Activated CD4-positive, alpha-beta memory T cell treated with anti-CD3 and anti-CD28 coated beads for 36 hours (primary cell): ENCODE results near the gene NBDY. TPM values are rescaled to one million over a fixed set of nuclear protein-coding genes. Genes with fewer than 3 reads are reported as not detected.
"Not testable (repeated sequence)": the region's sequence is repeated elsewhere in the genome, so short reads cannot be mapped to it uniquely, and the experiment has no call there.

ENCODE experiments used
- CTCF ChIA-PET: fragments of 350-600 bp; sonication (Branson Sonifier 250); formaldehyde crosslinking; loops from one replicate; lab custom pipeline; 2021; ENCODE audit warnings: antibody characterized with exemption, inconsistent platforms; lab: Charles Lee
- POLR2A ChIA-PET: fragments of 350-600 bp; sonication (Branson Sonifier 250); formaldehyde crosslinking; loops from one replicate; lab custom pipeline; 2021; ENCODE audit warnings: antibody characterized with exemption; lab: Charles Lee
- DNase-seq: peaks from one replicate; pipeline ENCODE4 v3.0.0-alpha.2; 2020
- H3K27ac Mint-ChIP-seq: one replicate; pipeline ENCODE4 v1.8.0; 2021; ENCODE audit warnings: mixed read lengths
- H3K27me3 Mint-ChIP-seq: one replicate; pipeline ENCODE4 v1.8.0; 2021; ENCODE audit warnings: mixed read lengths
- H3K36me3 Mint-ChIP-seq: one replicate; pipeline ENCODE4 v1.8.0; 2021; ENCODE audit warnings: mixed read lengths
- H3K4me1 Mint-ChIP-seq: one replicate; pipeline ENCODE4 v1.8.0; 2021; ENCODE audit warnings: low read depth, mixed read lengths
- H3K4me3 Mint-ChIP-seq: one replicate; pipeline ENCODE4 v1.8.0; 2021; ENCODE audit warnings: mild to moderate bottlenecking, mixed read lengths
- H3K9me3 Mint-ChIP-seq: one replicate; pipeline ENCODE4 v1.8.0; 2021; ENCODE audit warnings: mixed read lengths
- intact Hi-C: fragments of 100-400 bp; cut with micrococcal nuclease; formaldehyde crosslinking; loops from one replicate; pipeline ENCODE4 v1.15.1; 2023
- total RNA-seq, 2 experiments: library from RNA; stranded (reverse); gene quantifications; one replicate each; pipeline ENCODE4 v1.2.3, GENCODE V29; 2021

The NBDY gene
- total RNA-seq, 2 experiments from 2014 or later = 45.1 to 50.0 TPM

GRCh38 chrX:56798866-56799758, 70.1 kb downstream of the NBDY start:
- no peaks in the 10 kb centered on the region for H3K9me3 Mint-ChIP-seq
- ChIA-PET CTCF (no interaction called here), POLR2A (no interaction called here)
- peaks cover 50% of the 10 kb centered on the region for H3K4me1 Mint-ChIP-seq
- intact Hi-C loops = no loop called here
- H3K27me3 Mint-ChIP-seq = no peaks in the 10 kb centered on the region
- H3K4me3 Mint-ChIP-seq = no peak overlapping the region
- peak overlapping the region; percentile 31 for H3K27ac Mint-ChIP-seq
- no peak for DNase-seq
- H3K36me3 Mint-ChIP-seq = peaks cover 3% of the 10 kb centered on the region

GRCh38 chrX:56800307-56800706, 71.3 kb downstream of the NBDY start:
- Mint-ChIP-seq H3K27ac (peak overlapping the region; percentile 87), H3K36me3 (peaks cover 3% of the 10 kb centered on the region), H3K4me3 (no peak overlapping the region), H3K4me1 (peaks cover 51% of the 10 kb centered on the region), H3K27me3 (no peaks in the 10 kb centered on the region), H3K9me3 (no peaks in the 10 kb centered on the region)
- ChIA-PET POLR2A (no interaction called here), CTCF (no interaction called here)
- intact Hi-C loops = loop anchor here (2.0 to 10.0 kb wide), 5 partner anchors 46 to 654 kb away; partner anchors contain the start of genes NBDY and SPIN2B
- no peak for DNase-seq

- Mint-ChIP-seq H3K9me3 (no peaks in the 10 kb centered on the region), H3K36me3 (peaks cover 3% of the 10 kb centered on the region), H3K4me1 (peaks cover 51% of the 10 kb centered on the region), H3K4me3 (peak overlapping the region; percentile 48), H3K27me3 (no peaks in the 10 kb centered on the region), H3K27ac (peak overlapping the region; percentile 87)
- intact Hi-C loops = loop anchor here (1.0 to 10.0 kb wide), 6 partner anchors 12 to 654 kb away; partner anchors contain the start of genes NBDY and SPIN2B
- ChIA-PET CTCF (no interaction called here), POLR2A (no interaction called here)
- peak; percentile 75 for DNase-seq
Measured at GRCh38 chrX:56800801-56801200, 71.8 kb downstream of the NBDY start.

GRCh38 chrX:56802428-56802827, 73.4 kb downstream of the NBDY start:
- Mint-ChIP-seq H3K27me3 (no peaks in the 10 kb centered on the region), H3K4me3 (no peak overlapping the region), H3K36me3 (peaks cover 3% of the 10 kb centered on the region), H3K27ac (no peak overlapping the region), H3K9me3 (no peaks in the 10 kb centered on the region), H3K4me1 (peaks cover 42% of the 10 kb centered on the region)
- CTCF ChIA-PET = interaction anchor here (0.7 to 2.7 kb wide), 2 partner anchors 176 to 650 kb away, joined by 3 to 15 read pairs; no protein-coding TSS in a partner anchor
- intact Hi-C loops = loop anchor here (5.0 to 10.0 kb wide), 4 partner anchors 48 to 652 kb away; partner anchors contain the start of gene SPIN2B
- POLR2A ChIA-PET = no interaction called here
- DNase-seq = no peak

- Mint-ChIP-seq H3K27ac (peak overlapping the region; percentile 42), H3K36me3 (peaks cover 3% of the 10 kb centered on the region), H3K27me3 (no peaks in the 10 kb centered on the region), H3K9me3 (no peaks in the 10 kb centered on the region), H3K4me3 (no peak overlapping the region), H3K4me1 (peaks cover 34% of the 10 kb centered on the region)
- intact Hi-C loops = loop anchor here (1.0 to 10.0 kb wide), 5 partner anchors 48 to 652 kb away; partner anchors contain the start of gene SPIN2B
- ChIA-PET POLR2A (no interaction called here), CTCF (interaction anchor here (2.7 kb wide), 1 partner anchor 175 kb away, joined by 15 read pairs; no protein-coding TSS in a partner anchor)
- peak; percentile 69 for DNase-seq
Measured at GRCh38 chrX:56802921-56803849, 74.1 kb downstream of the NBDY start.

GRCh38 chrX:56803850-56804681, 75.0 kb downstream of the NBDY start:
- DNase-seq = no peak
- Mint-ChIP-seq H3K27me3 (no peaks in the 10 kb centered on the region), H3K4me1 (peaks cover 37% of the 10 kb centered on the region), H3K27ac (peak overlapping the region; percentile 42), H3K36me3 (peaks cover 3% of the 10 kb centered on the region), H3K9me3 (no peaks in the 10 kb centered on the region), H3K4me3 (no peak overlapping the region)
- CTCF ChIA-PET = interaction anchor here (0.9 to 2.7 kb wide), 2 partner anchors 174 to 649 kb away, joined by 3 to 15 read pairs; no protein-coding TSS in a partner anchor
- POLR2A ChIA-PET = no interaction called here
- intact Hi-C loops = loop anchor here (1.0 to 10.0 kb wide), 5 partner anchors 49 to 651 kb away; partner anchors contain the start of gene SPIN2B

GRCh38 chrX:56804867-56805266, 75.8 kb downstream of the NBDY start:
- no peak overlapping the region for H3K27ac Mint-ChIP-seq
- no peak for DNase-seq
- peaks cover 35% of the 10 kb centered on the region for H3K4me1 Mint-ChIP-seq
- no peak overlapping the region for H3K4me3 Mint-ChIP-seq
- no peaks in the 10 kb centered on the region for H3K9me3 Mint-ChIP-seq
- ChIA-PET CTCF (interaction anchor here (0.9 kb wide), 1 partner anchor 648 kb away, joined by 3 read pairs; no protein-coding TSS in a partner anchor), POLR2A (no interaction called here)
- intact Hi-C loops = loop anchor here (5.0 to 10.0 kb wide), 5 partner anchors 50 to 1102 kb away; partner anchors contain the start of gene SPIN2B
- H3K27me3 Mint-ChIP-seq = no peaks in the 10 kb centered on the region
- peaks cover 3% of the 10 kb centered on the region for H3K36me3 Mint-ChIP-seq

GRCh38 chrX:56805399-56805798, 76.4 kb downstream of the NBDY start:
- no peak overlapping the region for H3K27ac Mint-ChIP-seq
- intact Hi-C loops = loop anchor here (5.0 to 10.0 kb wide), 3 partner anchors 51 to 1102 kb away; no protein-coding TSS in a partner anchor

GRCh38 chrX:56806176-56806575, 77.1 kb downstream of the NBDY start:
- H3K27me3 Mint-ChIP-seq, H3K36me3 Mint-ChIP-seq, H3K4me3 Mint-ChIP-seq, H3K9me3 Mint-ChIP-seq, CTCF ChIA-PET, POLR2A ChIA-PET, DNase-seq, H3K27ac Mint-ChIP-seq: not testable (repeated sequence)
- intact Hi-C loops = loop anchor here (5.0 to 10.0 kb wide), 3 partner anchors 51 to 1101 kb away; no protein-coding TSS in a partner anchor
- H3K4me1 Mint-ChIP-seq = peaks cover 30% of the 10 kb centered on the region

More at GRCh38 chrX:56805399-56805798, 76.4 kb downstream of the NBDY start:
- ChIA-PET POLR2A (no interaction called here), CTCF (no interaction called here)
- no peaks in the 10 kb centered on the region for H3K9me3 Mint-ChIP-seq
- no peak for DNase-seq
- H3K36me3 Mint-ChIP-seq = peaks cover 3% of the 10 kb centered on the region
- no peaks in the 10 kb centered on the region for H3K27me3 Mint-ChIP-seq
- no peak overlapping the region for H3K4me3 Mint-ChIP-seq
- H3K4me1 Mint-ChIP-seq = peaks cover 34% of the 10 kb centered on the region

- ChIA-PET CTCF (interaction anchor here (1.5 kb wide), 1 partner anchor 167 kb away, joined by 3 read pairs; no protein-coding TSS in a partner anchor), POLR2A (no interaction called here)
- H3K9me3 Mint-ChIP-seq = no peaks in the 10 kb centered on the region
- DNase-seq = no peak
- no peaks in the 10 kb centered on the region for H3K27me3 Mint-ChIP-seq
- no peak overlapping the region for H3K27ac Mint-ChIP-seq
- H3K36me3 Mint-ChIP-seq = peaks cover 3% of the 10 kb centered on the region
- intact Hi-C loops = loop anchor here (5.0 kb wide), 2 partner anchors 244 to 476 kb away; partner anchors contain the start of gene FAAH2
- H3K4me3 Mint-ChIP-seq = no peak overlapping the region
- H3K4me1 Mint-ChIP-seq = peaks cover 39% of the 10 kb centered on the region
Measured at GRCh38 chrX:56811599-56811998, 82.6 kb downstream of the NBDY start.
